A549 (cell line): Measurements from ENCODE around the gene SLC26A6.

Experiments
- CEBPB ChIP-seq, 2 experiments: fragments of >200 bp in 1 of 2; sonication (Bioruptor Twin) in 1 of 2; formaldehyde crosslinking in 1 of 2; IDR thresholded peaks; 2 replicates each; pipeline ENCODE4 v1.6.1; 2012 to 2016
- CHD2 ChIP-seq: fragments of 150-350 bp; IDR thresholded peaks from 2 replicates; pipeline ENCODE4 v1.6.1; 2014; ENCODE audit warnings: low read length; ENCODE audit not compliant: partially characterized antibody
- EP300 ChIP-seq, 2 experiments: fragments of >200 bp; sonication (Bioruptor Twin); formaldehyde crosslinking; IDR thresholded peaks; 2 replicates in 1 of 2; 3 replicates in 1 of 2; pipeline ENCODE4 v1.6.1; 2016 to 2017
- JUN ChIP-seq, 2 experiments: fragments of >200 bp; sonication (Bioruptor Twin); formaldehyde crosslinking; IDR thresholded peaks; 2 replicates in 1 of 2; 3 replicates in 1 of 2; pipeline ENCODE4 v1.6.1; 2016 to 2017
- PHF8 ChIP-seq: fragments of 200-600 bp; sonication (generic); IDR thresholded peaks from 2 replicates; pipeline ENCODE4 v1.6.1; 2016; ENCODE audit warnings: low read depth, mild to moderate bottlenecking, antibody characterized with exemption, moderate library complexity, borderline replicate concordance
- POLR2A ChIP-seq: IDR thresholded peaks from 2 replicates; pipeline ENCODE4 v1.6.1; 2012; ENCODE audit warnings: mild to moderate bottlenecking, low read length
- SMC3 ChIP-seq: fragments of >200 bp; sonication (Bioruptor Twin); formaldehyde crosslinking; IDR thresholded peaks from 3 replicates; pipeline ENCODE4 v1.6.1; 2018; ENCODE audit warnings: inconsistent platforms
- SREBF2 ChIP-seq: fragments of 450-650 bp; IDR thresholded peaks from 2 replicates; pipeline ENCODE4 v1.6.1; 2014; ENCODE audit warnings: mild to moderate bottlenecking, moderate library complexity
- TF ChIP-seq, protein P1 (sequence below): fragments of >200 bp; sonication (Bioruptor Twin); formaldehyde crosslinking; IDR thresholded peaks from 3 replicates; pipeline ENCODE4 v1.6.1; 2016
- TF ChIP-seq, protein P2 (sequence below): fragments of >200 bp; sonication (Bioruptor Twin); formaldehyde crosslinking; IDR thresholded peaks from 3 replicates; pipeline ENCODE4 v1.5.1; 2016
- TF ChIP-seq, protein P3 (sequence below): IDR thresholded peaks from 2 replicates; pipeline ENCODE4 v1.6.1; 2012; ENCODE audit warnings: low read depth, borderline replicate concordance

DNA sequence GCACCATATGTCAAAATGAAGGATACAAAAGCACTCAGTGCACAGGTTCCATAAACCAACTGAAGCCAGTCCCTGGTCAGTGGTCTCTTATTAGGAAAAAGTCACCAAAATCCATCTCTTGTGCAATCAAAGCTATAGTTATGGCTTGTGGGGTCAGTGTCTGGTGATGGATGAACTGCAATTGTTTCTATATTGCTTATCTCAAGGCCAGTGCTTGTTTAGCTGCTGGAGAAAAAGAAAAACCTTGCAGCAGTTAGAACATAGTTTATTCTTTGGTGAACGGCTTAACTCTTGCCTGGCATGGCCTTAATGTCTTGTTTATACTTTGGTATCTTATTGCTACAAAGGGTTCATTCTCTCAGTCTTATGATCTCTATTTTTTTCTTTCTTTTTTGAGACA, 23.0 kb downstream of the SLC26A6 start:
- TF ChIP-seq CEBPB (IDR thresholded peaks at IDR 0.05) (no peak), PHF8 (no peak), JUN (IDR thresholded peaks at IDR 0.05) (no peak), SMC3 (no peak), EP300 (IDR thresholded peaks at IDR 0.05) (no peak), CHD2 (no peak), POLR2A (no peak), SREBF2 (no peak)
- TF ChIP-seq, protein P1, sequence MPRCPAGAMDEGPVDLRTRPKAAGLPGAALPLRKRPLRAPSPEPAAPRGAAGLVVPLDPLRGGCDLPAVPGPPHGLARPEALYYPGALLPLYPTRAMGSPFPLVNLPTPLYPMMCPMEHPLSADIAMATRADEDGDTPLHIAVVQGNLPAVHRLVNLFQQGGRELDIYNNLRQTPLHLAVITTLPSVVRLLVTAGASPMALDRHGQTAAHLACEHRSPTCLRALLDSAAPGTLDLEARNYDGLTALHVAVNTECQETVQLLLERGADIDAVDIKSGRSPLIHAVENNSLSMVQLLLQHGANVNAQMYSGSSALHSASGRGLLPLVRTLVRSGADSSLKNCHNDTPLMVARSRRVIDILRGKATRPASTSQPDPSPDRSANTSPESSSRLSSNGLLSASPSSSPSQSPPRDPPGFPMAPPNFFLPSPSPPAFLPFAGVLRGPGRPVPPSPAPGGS = no peak
- TF ChIP-seq, protein P2, sequence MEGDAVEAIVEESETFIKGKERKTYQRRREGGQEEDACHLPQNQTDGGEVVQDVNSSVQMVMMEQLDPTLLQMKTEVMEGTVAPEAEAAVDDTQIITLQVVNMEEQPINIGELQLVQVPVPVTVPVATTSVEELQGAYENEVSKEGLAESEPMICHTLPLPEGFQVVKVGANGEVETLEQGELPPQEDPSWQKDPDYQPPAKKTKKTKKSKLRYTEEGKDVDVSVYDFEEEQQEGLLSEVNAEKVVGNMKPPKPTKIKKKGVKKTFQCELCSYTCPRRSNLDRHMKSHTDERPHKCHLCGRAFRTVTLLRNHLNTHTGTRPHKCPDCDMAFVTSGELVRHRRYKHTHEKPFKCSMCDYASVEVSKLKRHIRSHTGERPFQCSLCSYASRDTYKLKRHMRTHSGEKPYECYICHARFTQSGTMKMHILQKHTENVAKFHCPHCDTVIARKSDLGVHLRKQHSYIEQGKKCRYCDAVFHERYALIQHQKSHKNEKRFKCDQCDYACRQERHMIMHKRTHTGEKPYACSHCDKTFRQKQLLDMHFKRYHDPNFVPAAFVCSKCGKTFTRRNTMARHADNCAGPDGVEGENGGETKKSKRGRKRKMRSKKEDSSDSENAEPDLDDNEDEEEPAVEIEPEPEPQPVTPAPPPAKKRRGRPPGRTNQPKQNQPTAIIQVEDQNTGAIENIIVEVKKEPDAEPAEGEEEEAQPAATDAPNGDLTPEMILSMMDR = no peak
- TF ChIP-seq, protein P3, sequence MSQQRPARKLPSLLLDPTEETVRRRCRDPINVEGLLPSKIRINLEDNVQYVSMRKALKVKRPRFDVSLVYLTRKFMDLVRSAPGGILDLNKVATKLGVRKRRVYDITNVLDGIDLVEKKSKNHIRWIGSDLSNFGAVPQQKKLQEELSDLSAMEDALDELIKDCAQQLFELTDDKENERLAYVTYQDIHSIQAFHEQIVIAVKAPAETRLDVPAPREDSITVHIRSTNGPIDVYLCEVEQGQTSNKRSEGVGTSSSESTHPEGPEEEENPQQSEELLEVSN = no peak
